ENCODE results near the gene MAP1LC3B.

The MAP1LC3B gene

GRCh38 chr16:87447323-87447722 is 55.2 kb downstream of the MAP1LC3B start:
- peaks cover 2 to 6% of the 10 kb centered on the region in 2 donors for H3K36me3 Mint-ChIP-seq

DNA sequence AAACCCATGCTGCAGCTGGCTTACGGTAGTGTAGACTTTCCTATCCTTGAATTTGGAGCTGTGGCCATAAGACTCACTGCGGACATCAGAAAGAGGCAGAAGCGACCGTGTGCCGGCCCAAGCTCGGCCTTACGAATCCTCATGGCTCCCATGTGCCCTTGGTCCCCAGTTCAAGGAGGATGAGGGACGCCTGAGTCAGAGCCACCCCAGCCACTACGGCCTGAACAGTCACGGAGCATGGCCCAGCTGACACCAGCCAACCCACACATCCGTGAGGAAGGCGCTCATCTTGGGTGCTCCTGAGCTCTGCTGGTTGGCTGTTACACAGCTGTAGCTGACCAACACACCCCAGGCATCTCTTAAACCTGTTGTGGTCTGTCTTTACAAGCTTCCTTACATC is 56.7 kb downstream of the MAP1LC3B start:
- peaks cover 0 to 11% of the 10 kb centered on the region in 2 donors for H3K4me1 Mint-ChIP-seq
- H3K4me3 Mint-ChIP-seq, result no peak overlapping the region
- no peak overlapping the region for H3K27ac Mint-ChIP-seq
- ATAC-seq (replicated peaks), result no peak
- no peaks in the 10 kb centered on the region for H3K27me3 Mint-ChIP-seq
- no peak for DNase-seq
- peaks cover 0 to 2% of the 10 kb centered on the region in 2 donors for H3K9me3 Mint-ChIP-seq
- peaks cover 2 to 6% of the 10 kb centered on the region in 2 donors for H3K36me3 Mint-ChIP-seq

More at GRCh38 chr16:87447323-87447722, 55.2 kb downstream of the MAP1LC3B start:
- H3K4me1 Mint-ChIP-seq, result peaks cover 0 to 3% of the 10 kb centered on the region in 2 donors
- ATAC-seq (replicated peaks) (no peak), DNase-seq (no peak)
- H3K4me3 Mint-ChIP-seq, result no peak overlapping the region
- no peaks in the 10 kb centered on the region for H3K27me3 Mint-ChIP-seq
- H3K9me3 Mint-ChIP-seq, result peaks cover 0 to 2% of the 10 kb centered on the region in 2 donors
- H3K27ac Mint-ChIP-seq, result no peak overlapping the region

- peaks cover 0 to 11% of the 10 kb centered on the region in 2 donors for H3K4me1 Mint-ChIP-seq
- DNase-seq (no peak), ATAC-seq (replicated peaks) (no peak)
- H3K9me3 Mint-ChIP-seq, result no peaks in the 10 kb centered on the region
- H3K4me3 Mint-ChIP-seq, result no peak overlapping the region
- H3K27ac Mint-ChIP-seq, result no peak overlapping the region
- peaks cover 0 to 2% of the 10 kb centered on the region in 2 donors for H3K36me3 Mint-ChIP-seq
- no peaks in the 10 kb centered on the region for H3K27me3 Mint-ChIP-seq
These were observed 59.6 kb downstream of the MAP1LC3B start for GRCh38 chr16:87451563-87452210.

DNA sequence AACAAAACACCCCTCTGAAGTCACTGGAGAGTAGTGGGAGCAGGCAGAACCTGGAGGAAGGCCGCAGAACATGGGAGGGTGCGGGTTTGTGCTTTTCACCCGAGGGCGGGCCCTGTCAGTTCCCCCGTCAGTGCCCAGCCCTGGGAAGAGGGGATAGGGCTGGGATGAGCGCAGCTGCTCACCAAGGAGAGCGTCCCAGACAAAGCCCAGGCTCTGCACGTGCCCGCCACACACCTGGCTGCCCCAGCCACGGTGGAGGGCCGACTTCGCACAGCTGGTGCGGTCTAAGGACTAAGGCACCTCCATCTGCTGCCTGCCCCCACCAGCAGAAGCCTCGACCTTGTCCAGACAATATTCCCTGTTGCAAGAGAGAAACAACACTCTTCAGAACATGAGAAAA is 61.2 kb downstream of the MAP1LC3B start:
- H3K4me1 Mint-ChIP-seq, result peaks cover 2 to 23% of the 10 kb centered on the region in 2 donors
- H3K36me3 Mint-ChIP-seq, result peaks cover 0 to 2% of the 10 kb centered on the region in 2 donors
- no peak overlapping the region for H3K27ac Mint-ChIP-seq
- ATAC-seq (replicated peaks) (no peak), DNase-seq (no peak)
- H3K9me3 Mint-ChIP-seq, result no peaks in the 10 kb centered on the region
- H3K27me3 Mint-ChIP-seq, result no peaks in the 10 kb centered on the region
- H3K4me3 Mint-ChIP-seq, result no peak overlapping the region

Measured in stimulated activated naive B cell treated with anti-CD40 and anti-IgM and Interleukin-4, amounts not matched to agents 10 μg/mL and 1 μg/mL and 100 μg/mL, for 72 hours (primary cell).